GM19035 (cell line): ENCODE data around the gene NRP1.

Experiments used
- ATAC-seq: cut with Tn5 transposase; IDR thresholded peaks from one replicate; pipeline ENCODE4 v1.9.1; 2021; ENCODE audit not compliant: unreplicated experiment

Gene NRP1

DNA sequence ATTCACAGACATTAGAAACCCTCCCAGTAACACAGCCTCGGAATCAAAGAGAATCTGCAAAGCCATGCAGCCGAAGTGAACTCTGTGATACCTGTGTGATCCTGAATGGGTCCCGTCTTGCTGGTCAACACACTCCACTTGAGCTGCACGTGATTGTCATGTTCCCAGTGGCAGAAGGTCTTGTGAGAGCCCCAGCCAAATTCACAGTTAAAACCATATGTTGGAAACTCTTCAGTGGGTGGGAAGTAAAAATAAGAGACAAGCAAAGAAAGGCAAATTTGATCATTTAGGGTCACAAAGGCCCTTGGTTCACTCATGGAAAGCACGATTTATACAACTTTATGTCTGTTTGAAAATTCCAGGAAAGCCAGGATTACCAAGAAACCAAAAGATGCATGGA lies 142.3 kb downstream of the NRP1 start:
- ATAC-seq, result no peak

DNA sequence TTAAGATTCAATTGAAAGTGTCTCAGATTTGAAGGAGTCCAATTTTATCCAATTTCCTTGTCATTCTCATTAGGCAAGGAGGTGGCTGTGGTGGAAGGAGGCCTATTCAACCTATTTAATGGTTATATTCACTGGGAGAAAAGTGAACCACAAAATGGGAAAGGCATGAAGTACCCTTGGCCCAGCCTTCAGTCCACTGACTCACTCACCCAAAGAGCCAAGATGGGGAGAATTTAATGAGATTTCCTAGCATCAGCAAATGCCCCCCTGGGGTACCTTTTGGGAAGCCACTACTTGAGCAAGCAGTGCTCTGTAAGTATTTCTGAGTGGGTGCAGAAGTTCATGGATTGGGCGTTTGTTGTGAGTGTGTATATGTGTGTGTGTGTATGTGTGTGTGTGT lies 144.1 kb downstream of the NRP1 start:
- ATAC-seq, result no peak

DNA sequence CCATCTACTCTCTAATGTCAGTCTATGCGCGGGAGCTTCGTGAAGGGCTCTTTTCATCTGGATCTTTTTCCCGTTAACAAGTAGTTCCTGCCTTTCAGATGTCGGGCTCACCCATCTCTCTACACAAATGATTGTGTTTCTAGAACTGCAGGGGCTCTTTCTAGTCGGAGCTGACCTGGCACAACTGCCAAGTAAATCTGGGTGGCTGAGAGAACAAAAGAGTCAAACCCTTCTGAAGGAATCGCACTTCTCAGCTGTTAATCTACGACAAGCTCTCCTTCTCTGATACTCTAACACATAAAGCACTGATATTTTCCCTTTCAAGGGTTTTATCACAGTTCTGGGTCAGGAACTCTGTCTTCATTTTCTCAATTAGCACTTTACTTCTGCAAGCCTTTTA lies 144.7 kb downstream of the NRP1 start:
- ATAC-seq, result no peak

DNA sequence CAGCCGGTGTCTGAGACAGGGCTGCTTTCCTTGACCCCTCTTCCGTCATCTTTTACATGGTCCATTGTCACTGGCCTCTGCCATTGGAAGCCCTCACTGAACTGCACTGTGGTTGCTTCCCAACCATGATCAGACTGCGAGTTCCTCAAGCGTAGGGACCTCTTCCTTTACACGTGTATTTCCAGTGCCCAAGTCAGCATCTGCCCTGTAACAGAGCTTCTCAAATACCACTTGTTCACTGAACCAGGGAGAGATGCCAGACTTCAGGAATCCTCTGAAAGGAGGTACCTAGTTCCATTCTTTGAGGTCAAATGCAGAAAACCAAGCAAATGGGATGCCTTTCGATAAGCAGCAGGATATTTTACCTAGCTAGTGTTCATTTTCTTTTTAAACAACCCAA lies 145.1 kb downstream of the NRP1 start:
- ATAC-seq, result no peak

DNA sequence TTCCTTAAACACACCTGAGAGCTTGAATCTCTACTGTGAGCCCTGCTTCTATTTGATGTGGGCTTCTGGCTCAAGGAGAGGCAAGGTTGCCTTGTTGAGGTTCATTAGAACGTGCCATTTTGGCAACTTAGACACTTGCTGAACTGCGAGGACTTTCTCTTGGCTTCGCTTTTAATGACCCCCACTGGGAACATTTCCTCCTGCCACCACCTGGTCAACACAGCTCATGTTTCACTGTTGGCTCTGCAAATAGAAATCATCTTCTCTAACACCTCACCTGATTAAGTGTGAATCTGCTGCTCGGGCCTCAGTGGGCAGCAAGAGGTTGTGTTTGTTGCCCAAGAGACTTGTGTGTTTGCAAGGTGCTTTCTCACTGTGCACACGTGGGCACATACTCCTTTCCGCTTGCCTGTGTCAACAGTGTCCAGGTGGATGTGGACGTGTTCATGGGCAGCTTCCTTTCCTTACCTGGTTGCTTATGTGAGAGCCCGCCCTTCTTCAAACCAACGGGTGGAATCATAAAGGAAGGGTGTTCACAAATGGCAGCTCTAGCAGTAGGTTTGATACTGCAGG lies 147.0 kb downstream of the NRP1 start:
- no peak for ATAC-seq

DNA sequence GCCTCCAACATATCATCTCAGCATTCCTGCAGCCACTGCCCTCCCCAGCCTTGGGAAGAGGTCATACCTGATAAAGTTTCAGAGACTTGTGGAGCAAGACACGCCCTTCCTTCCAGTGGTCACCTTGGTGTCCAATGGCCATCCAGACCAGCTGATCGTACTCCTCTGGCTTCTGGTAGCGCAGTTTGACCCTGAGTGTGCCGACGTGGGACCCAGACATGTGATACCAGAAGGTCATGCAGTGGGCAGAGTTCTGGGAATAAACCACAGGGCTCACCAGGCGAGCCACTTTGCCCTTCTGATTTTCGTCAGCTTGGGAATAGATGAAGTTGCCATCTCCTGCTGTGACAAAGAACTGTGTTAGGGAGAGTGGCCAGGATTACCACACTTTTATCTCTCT lies 148.3 kb downstream of the NRP1 start:
- ATAC-seq, result no peak

DNA sequence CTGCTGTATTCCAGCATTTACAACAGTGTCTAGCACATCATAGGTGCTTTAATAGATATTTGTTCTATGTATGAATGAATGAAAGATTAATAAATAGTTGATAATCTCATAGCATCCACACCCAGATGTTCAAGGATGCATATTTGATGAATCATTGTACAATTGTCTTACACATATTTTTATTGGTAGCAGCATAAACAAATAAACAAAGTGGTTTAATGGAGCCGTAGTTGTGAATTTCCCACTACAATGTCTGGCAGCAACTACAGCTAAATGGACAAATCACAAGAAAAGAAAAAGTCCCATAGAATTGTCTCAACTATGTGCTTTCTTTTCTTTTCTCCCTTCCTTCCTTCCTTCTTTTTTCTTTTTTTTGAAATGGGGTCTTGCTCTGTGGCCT lies 150.8 kb downstream of the NRP1 start:
- ATAC-seq, result no peak

DNA sequence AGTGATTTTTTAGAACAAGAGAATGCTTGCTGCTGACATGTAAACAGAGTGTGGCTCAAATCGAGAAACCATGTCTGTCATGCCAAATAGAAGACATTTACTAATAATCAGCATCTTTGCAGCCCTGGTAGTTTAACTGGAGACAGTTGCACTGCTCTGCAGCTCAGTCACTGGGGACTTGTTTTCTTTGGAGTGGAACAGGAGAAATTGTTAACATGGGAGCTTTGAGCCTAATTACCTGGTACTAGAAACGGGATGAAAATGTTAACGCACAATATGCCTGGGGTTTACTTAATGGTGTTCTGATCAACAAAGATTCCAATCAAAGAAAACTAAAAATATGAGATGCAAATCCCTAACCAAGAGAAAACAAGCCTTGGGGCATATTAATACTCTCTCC lies 153.5 kb downstream of the NRP1 start:
- ATAC-seq, result no peak

DNA sequence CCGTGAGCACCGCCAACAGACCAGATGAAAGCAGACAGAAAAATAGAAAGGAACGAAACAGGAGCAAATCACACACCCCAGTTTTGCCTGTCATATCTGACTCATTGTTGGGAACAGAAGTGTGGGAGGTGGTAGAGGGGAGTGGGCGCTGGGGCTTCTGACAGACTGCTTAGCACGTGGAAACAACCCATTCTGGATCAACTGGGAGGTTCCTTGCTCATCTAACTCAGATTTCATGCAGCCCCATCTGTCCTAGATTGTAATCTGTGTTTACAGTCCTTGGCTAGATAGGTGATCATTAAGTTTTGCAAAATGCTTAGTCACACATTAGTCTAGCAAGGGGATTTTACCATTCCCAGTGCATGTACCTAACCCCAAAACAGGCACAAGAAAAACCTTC lies 154.1 kb downstream of the NRP1 start:
- no peak for ATAC-seq

DNA sequence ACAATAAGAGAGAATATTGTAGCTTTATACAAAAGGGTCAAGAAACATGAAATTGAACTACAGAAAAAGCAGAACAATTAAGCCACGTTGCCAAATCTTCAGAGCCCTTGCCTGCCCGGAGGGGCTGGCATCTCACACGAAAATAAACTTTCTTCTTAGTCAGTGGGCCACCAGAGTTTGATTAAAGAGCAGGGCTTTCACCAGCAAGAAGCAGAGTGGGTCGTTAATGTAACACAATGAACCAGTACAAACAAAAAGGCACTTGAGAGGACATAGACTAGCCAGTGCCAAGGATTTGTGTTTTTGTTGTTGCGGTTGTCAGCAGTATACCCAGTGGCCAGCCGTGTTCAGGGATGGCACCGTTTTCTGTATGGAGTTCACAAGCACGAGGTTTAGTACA lies 155.4 kb downstream of the NRP1 start:
- no peak for ATAC-seq

DNA sequence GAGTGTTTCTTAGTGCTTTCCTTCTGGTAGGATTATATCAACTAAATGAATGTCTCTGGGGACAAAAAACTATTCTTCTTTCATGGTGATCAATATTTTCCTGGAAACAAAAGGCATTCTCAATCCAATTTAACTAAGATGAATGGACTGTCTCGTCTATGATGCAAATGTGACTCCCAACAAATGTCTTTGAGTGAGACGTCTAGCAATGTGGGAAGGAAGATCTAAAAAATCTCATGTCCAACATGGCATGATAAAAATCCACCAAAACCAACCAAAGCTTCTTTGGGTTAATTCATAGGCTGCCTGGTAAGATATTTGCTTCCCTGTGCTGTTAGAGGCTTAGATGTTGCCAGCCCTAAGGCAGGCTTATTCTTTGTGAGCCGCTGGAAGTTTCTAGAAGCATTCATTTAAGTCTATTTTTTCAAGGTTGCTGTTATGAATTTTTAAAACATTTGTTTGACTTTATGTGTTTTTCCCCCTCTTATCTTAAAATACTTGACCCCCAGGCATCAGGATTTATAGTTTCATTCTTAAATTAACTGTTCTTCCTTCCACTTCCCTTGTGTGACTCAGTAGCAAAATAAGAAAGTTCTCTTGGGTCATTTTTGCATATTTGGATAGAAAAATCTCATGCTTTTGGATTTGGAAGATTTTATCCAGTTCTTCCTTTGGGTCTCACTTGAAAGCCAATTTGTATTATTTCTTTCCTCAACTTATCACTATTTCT lies 156.3 kb downstream of the NRP1 start:
- no peak for ATAC-seq

DNA sequence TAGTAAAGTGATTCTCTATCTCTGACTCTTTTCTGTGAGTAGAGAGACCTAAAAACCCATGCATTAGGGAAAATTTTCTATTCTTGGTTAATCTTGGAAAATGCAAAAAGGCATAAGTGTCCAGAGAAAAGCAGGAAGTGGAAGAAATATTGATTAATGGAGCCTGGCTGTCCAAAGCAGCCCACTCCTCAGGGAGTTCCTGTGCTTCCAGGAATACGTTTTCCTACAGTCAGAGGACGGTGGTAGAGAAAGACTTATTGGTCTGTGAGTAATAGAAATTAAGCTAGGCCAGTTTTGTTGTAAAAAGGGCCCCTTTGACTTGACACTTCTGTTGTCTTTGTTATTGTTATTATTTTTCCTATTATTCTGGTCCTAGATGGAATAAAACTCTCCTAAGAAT lies 157.8 kb downstream of the NRP1 start:
- no peak for ATAC-seq

DNA sequence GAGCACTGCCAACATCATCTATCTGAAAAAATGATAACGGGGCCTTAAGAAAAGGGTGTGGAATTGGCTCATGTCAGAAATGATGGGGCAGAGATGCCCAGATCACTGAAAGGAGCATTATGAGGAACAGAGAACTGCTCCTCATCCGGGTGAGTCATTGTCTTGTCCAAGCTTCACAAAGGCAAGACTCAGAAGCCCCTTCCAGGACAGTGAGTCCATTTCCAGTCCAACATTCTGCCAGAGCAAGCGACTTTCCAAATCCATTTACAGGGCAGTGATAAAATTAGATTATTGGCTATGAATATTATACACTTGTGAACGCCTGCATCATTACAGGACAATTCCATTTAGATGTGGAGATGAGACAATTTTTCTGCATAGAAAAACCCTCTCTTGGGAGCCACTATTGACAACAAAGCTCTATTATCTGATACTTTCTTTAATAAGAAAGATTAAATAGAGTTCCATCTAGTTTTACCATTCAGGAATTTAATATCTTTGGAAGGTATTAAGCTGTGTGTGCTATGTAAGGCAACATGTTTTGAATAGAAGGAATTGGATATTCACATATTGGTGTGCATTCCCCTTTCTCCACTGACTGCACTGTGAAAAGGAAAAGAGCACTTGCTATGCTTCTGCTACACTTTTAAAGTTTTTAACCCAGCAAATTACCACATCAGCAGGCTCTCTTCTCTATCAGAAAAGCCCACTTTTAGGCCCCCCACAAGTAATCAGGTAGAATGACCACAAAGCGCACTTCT lies 159.6 kb downstream of the NRP1 start:
- no peak for ATAC-seq

DNA sequence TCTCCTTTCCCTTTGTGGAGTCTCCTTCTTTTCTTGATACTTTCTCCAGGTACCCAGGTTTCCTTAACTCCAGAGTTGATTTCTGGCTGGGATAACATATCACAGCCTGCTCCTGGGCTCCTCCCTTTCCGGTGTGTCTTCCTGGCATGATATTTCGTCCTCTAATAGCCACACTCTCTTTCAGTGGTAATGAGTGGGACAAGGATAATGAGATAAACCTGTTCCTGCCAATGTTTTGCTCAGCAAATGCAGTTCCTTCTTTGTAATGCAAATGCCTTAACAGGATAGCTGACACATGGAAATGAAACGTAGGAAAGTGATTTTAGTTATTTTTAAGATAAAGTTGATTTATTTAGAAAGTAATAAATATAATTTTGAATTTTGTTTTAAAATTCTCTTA lies 168.6 kb downstream of the NRP1 start:
- no peak for ATAC-seq

DNA sequence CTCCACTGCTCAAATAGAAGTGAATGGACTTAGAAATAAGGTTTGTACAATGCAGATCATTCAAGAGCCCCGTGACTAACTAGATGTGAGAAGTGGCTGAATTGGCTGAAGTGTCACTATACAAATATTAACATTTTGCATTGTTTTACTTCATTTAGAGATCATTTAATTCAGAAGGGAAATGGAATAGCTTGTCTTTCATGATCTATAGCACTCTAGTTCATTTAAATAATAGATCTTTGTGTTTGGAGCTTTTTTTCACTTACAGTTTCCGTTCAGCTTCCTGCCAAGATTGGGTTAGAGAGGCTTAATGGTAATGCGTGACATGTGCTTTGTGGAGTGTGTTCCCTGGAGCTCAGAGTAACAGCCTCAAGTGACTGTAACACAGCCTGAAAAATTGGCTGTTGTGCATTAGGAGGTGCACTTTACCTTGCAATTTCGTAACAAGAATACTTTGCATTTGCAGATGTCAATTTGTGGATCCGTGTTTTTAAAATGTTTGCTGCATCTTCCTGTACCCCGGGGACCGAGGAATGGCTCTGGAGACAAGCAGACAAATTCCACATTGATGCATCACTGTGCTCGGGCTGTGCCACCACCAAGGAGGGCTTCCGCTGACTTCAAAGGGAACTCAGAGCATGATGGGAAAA lies 170.3 kb downstream of the NRP1 start:
- no peak for ATAC-seq

DNA sequence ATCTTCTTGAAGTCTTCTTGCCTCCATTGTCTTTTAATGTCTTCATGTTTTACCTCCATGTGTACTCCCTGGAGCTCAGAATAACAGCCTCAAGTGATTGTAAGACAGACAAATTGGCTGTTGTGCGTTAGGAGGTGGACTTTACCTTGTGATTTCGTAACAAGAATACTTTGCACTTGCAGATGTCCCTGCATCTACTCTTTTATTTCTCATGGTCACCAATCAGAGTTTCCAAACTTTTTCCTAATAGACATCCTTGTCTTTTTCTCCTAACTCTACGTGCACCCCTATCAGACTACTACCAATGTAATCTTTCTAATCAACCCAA lies 172.3 kb downstream of the NRP1 start:
- ATAC-seq, result no peak

DNA sequence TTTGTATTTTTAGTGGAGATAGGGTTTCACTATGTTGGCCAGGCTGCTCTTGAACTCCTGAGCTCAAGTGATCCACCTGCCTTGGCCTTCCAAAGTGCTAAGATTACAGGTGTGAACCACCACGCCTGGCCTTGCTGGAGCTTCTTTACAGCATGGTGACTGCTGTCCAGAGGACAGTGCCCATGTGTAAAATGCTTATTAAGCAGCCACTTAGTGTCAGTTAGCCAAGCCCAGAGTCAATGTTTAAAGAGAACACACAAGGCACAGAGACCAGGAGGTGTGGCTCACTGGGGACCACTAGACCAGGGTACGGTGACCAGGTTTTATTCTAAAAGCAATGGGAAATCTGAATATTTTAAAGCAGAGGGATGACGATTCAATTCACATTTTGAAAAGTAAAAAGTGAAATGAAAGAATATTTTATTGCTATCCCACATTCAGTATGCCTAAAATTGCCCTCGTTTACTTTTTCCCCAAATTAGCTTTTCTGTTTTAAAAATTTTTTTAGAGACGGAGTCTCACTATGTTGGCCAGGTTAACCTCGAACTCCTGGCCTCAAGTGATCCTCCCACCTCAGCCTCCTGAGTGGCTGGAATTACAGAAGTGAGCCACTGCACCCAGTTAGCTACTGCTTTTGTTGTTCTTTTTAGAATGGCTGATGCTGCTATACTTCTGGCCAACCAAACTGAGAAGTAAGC lies 172.8 kb downstream of the NRP1 start:
- ATAC-seq, result no peak

DNA sequence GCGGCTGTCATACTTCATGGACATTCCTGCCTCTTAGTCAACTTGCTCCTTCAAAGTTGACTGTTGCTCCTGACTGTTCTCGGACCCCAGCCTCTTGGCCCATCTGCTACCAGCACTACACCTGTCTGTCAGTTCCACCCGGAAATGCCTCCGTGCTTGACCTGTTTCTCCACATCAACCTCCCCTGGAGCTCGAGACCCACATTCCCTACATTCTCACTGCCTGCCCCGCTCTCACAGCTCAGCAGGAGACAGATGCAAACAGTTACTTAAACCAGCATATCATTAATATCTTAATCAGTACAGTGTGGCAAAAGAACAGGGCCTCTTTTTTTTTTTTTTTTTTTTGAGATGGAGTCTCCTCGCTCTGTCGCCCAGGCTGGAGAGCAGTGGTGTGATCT lies 174.3 kb downstream of the NRP1 start:
- no peak for ATAC-seq

DNA sequence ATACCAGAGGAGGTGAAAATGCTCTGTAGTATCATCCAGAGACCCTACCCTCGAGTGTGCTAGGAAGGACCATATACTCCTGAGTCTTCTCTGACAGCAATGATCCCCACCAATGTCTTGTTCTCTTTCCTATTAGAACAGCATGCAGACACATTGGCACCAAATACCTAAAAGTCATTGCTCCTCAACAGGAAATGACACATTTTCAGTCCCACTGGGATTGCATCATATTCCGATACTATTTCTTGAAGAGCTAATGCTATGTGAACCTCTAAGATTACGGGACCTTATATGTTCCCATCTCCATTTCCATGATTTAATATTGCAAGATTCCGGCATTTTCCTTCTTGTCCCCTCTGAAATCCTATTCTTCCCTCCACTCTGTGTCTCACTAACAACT lies 177.4 kb downstream of the NRP1 start:
- no peak for ATAC-seq

DNA sequence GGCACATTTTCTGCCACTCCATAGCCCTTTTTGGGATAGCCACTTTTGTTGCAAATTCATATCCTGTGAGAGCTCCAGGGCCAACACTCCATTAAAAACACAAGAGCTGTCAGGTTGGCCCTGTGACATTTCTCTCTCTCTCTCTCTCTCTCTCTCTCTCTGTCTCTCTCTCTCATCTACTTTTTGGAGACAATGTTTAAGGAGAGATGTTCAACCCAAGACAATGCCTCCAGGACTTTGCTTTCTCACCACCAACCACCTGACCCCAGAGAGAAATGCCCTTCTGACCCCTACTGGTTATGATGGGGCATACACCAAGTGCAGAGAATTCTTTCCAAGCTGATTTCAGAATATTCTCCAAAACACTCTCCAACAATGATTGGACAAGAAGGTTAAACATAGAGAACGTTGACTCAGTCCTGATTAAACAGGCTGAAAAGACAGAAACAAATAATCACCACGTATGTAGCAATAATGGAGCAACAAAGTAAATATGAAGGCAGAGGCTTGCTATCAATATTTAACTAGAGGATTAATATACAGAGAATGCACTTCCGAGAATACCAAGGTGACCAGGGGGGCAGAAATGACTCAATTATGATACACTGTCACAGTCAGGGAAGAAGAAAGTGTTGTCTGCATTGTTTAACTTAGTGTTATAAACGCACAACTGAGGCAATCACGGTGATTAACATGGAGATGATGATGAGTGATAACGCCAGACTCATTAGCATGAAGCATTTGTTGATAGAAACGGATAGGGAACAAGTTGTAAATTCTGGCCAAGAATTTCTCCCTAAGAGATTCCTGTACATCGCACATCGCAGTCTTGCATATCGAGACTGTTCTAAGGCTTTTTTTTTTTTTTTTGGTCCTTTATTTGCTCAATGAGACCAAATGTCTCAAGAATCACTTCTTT lies 178.5 kb downstream of the NRP1 start:
- peak; percentile 66 for ATAC-seq
